PC-3 (cell line): ENCODE measurements around the gene ILDR2. TPM values are rescaled to one million over a fixed set of nuclear protein-coding genes. Genes with fewer than 3 reads are reported as not detected.

Experiments
- ATAC-seq: fragments of 200-7000 bp; cut with Tn5 transposase; 2 replicates; pipeline ENCODE4 v1.9.1; 2020; ENCODE audit warnings: mild to moderate bottlenecking, moderate library complexity
- BruUV-seq: library from RNA; stranded (reverse); fragments of 400-500 nt; replicated peaks from 2 replicates; lab custom pipeline; 2021; lab: Mats Ljungman, UMichigan
- CTCF ChIA-PET: fragments of 300-600 bp; sonication (Branson Sonifier 250); formaldehyde crosslinking; loops from one replicate; lab custom pipeline; 2022; ENCODE audit warnings: antibody characterized with exemption; lab: Charles Lee
- POLR2A ChIA-PET: fragments of 300-600 bp; sonication (Branson Sonifier 250); formaldehyde crosslinking; loops from one replicate; lab custom pipeline; 2022; ENCODE audit warnings: antibody characterized with exemption; ENCODE audit not compliant: unreplicated experiment; lab: Charles Lee
- DNase-seq: peaks from one replicate; pipeline ENCODE4 v3.0.0-alpha.2; 2015
- H2AFZ ChIP-seq: fragments of 300-600 bp; sonication (generic); 2 replicates; pipeline ENCODE4 v1.6.0; 2016; ENCODE audit warnings: antibody characterized with exemption, low read length
- H3F3A ChIP-seq: fragments of 300-600 bp; sonication (generic); one replicate; pipeline ENCODE4 v1.6.0; 2017; ENCODE audit warnings: antibody characterized with exemption, low read length, control low read depth, mild to moderate bottlenecking; ENCODE audit not compliant: unreplicated experiment
- H3K27ac ChIP-seq: fragments of 300-600 bp; sonication (generic); 2 replicates; pipeline ENCODE4 v1.5.1; 2016; ENCODE audit warnings: mild to moderate bottlenecking, low read length
- H3K27me3 ChIP-seq: fragments of 300-600 bp; sonication (generic); 2 replicates; pipeline ENCODE4 v1.6.1; 2016; ENCODE audit warnings: low read length, mixed read lengths
- H3K36me3 ChIP-seq: fragments of 300-600 bp; sonication (generic); 2 replicates; pipeline ENCODE4 v1.6.1; 2016; ENCODE audit warnings: low read depth, mixed run types, low read length, mixed read lengths
- H3K4me1 ChIP-seq: fragments of 300-600 bp; sonication (generic); 2 replicates; pipeline ENCODE4 v1.5.1; 2016; ENCODE audit warnings: low read length; ENCODE audit not compliant: insufficient read depth
- H3K4me2 ChIP-seq: fragments of 300-600 bp; sonication (generic); 2 replicates; pipeline ENCODE4 v1.6.0; 2016; ENCODE audit warnings: low read length
- H3K4me3 ChIP-seq: fragments of 300-600 bp; sonication (generic); 2 replicates; pipeline ENCODE4 v1.5.1; 2016; ENCODE audit warnings: mild to moderate bottlenecking, low read length, mixed read lengths
- H3K79me2 ChIP-seq: fragments of 300-600 bp; sonication (generic); 2 replicates; pipeline ENCODE4 v1.6.1; 2017; ENCODE audit warnings: low read length, mixed read lengths
- H3K9ac ChIP-seq: fragments of 300-600 bp; sonication (generic); 2 replicates; pipeline ENCODE4 v1.6.0; 2016; ENCODE audit warnings: mild to moderate bottlenecking, low read length
- H3K9me2 ChIP-seq: fragments of 300-600 bp; sonication (generic); replicated peaks from 2 replicates; pipeline ENCODE4 v1.6.1; 2016; ENCODE audit warnings: mixed run types, low read length, mixed read lengths
- H3K9me3 ChIP-seq: fragments of 300-600 bp; sonication (generic); 2 replicates; pipeline ENCODE4 v1.6.1; 2016; ENCODE audit warnings: low read length, mixed read lengths
- H4K20me1 ChIP-seq: fragments of 300-600 bp; sonication (generic); 2 replicates; pipeline ENCODE4 v1.6.1; 2016; ENCODE audit warnings: low read length, mixed read lengths
- EZH2 ChIP-seq: fragments of 300-600 bp; sonication (generic); IDR thresholded peaks from one replicate; pipeline ENCODE4 v1.6.1; 2017; ENCODE audit warnings: antibody characterized with exemption, mild to moderate bottlenecking, low read length; ENCODE audit not compliant: unreplicated experiment
- EZH2phosphoT487 ChIP-seq: fragments of 300-600 bp; sonication (generic); IDR thresholded peaks from 2 replicates; pipeline ENCODE4 v1.6.1; 2018; ENCODE audit warnings: mild to moderate bottlenecking, antibody characterized with exemption, low read length, borderline replicate concordance
- intact Hi-C: fragments of 100-400 bp; cut with micrococcal nuclease; formaldehyde crosslinking; loops from 2 replicates; pipeline ENCODE4 v1.9.0; 2023
- total RNA-seq: library from RNA; depleted of rRNA; stranded (reverse); fragments of >200 nt; gene quantifications from 2 replicates; pipeline ENCODE4 v1.2.3, GENCODE V29; 2014
- TF ChIP-seq, protein P1 (sequence below): fragments of 300-600 bp; sonication (generic); conservative IDR thresholded peaks from 2 replicates; pipeline ENCODE4 v1.5.1; 2017; ENCODE audit warnings: antibody characterized with exemption, low read depth, mild to moderate bottlenecking, low read length

The ILDR2 gene
- total RNA-seq, 1 experiment from 2014 or later: not detected

DNA sequence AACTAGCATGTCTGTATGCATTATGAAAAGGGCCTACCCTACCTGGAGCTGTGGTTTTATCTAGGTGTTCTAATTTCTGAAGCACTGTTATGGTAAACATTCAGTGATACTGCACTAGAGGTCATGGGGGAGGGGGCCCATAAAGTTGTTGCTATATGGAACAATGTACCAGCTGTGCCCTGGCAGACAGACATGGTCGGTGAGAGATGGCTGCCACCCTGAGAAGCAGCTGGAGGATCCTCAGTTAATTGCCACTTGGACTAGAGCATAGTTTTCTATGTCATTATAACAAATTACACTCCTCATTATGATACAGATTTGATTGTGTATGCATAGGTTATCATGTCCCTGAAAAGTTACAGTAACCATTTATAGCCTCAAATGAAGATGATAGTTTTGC, 45.4 kb downstream of the ILDR2 start:
- ATAC-seq (no peak), DNase-seq (no peak)
- TF ChIP-seq EZH2phosphoT487 (no peak), EZH2 (no peak)
- TF ChIP-seq, protein P1, sequence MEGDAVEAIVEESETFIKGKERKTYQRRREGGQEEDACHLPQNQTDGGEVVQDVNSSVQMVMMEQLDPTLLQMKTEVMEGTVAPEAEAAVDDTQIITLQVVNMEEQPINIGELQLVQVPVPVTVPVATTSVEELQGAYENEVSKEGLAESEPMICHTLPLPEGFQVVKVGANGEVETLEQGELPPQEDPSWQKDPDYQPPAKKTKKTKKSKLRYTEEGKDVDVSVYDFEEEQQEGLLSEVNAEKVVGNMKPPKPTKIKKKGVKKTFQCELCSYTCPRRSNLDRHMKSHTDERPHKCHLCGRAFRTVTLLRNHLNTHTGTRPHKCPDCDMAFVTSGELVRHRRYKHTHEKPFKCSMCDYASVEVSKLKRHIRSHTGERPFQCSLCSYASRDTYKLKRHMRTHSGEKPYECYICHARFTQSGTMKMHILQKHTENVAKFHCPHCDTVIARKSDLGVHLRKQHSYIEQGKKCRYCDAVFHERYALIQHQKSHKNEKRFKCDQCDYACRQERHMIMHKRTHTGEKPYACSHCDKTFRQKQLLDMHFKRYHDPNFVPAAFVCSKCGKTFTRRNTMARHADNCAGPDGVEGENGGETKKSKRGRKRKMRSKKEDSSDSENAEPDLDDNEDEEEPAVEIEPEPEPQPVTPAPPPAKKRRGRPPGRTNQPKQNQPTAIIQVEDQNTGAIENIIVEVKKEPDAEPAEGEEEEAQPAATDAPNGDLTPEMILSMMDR: no peak
- Histone ChIP-seq H3K27me3 (peaks cover 54% of the 10 kb centered on the region), H3K27ac (no peak overlapping the region), H4K20me1 (no peaks in the 10 kb centered on the region), H3K79me2 (no peaks in the 10 kb centered on the region), H3F3A (no peaks in the 10 kb centered on the region), H3K4me3 (no peak overlapping the region), H3K36me3 (no peaks in the 10 kb centered on the region), H3K4me2 (no peak overlapping the region), H2AFZ (no peak overlapping the region), H3K4me1 (peaks cover 16% of the 10 kb centered on the region), H3K9me2 (no peaks in the 10 kb centered on the region; the same call in 1 of the 2 replicates), H3K9me3 (no peaks in the 10 kb centered on the region), H3K9ac (no peak overlapping the region)
- POLR2A ChIA-PET: no interaction called here
- intact Hi-C loops: no loop called here
- no TSS peak for BruUV-seq
- CTCF ChIA-PET: no interaction called here

DNA sequence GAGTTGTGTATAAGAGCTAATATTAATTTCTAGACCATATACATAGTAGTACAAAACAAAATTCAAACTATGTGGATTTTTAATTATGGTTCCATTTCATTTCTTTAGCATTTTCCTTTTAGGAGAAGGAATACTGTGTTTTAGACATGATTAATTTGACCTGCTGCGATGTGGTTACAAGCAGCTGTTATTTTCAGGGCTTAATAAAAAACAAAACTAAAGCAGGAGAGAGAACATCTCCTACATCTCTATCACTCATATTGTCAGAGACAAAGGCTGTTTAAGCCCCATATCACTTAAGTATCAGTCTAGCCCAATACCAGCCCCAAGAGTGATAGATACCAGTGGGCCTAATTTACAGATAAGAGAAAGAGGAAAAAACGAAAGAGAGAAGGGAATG, 47.6 kb downstream of the ILDR2 start:
- DNase-seq (no peak), ATAC-seq (no peak)
- Histone ChIP-seq H3K27ac (no peak overlapping the region), H3K9ac (no peak overlapping the region), H3K4me1 (peaks cover 16% of the 10 kb centered on the region), H2AFZ (no peak overlapping the region), H3K36me3 (no peaks in the 10 kb centered on the region), H3K4me2 (no peak overlapping the region), H3K4me3 (no peak overlapping the region), H3F3A (no peaks in the 10 kb centered on the region), H4K20me1 (no peaks in the 10 kb centered on the region), H3K27me3 (peaks cover 38% of the 10 kb centered on the region), H3K9me3 (no peaks in the 10 kb centered on the region), H3K79me2 (no peaks in the 10 kb centered on the region), H3K9me2 (no peaks in the 10 kb centered on the region; the same call in 1 of the 2 replicates)
- TF ChIP-seq, protein P1: no peak
- TF ChIP-seq EZH2 (no peak), EZH2phosphoT487 (no peak)
- BruUV-seq: no TSS peak
- POLR2A ChIA-PET: no interaction called here
- CTCF ChIA-PET: no interaction called here
- intact Hi-C loops: no loop called here

DNA sequence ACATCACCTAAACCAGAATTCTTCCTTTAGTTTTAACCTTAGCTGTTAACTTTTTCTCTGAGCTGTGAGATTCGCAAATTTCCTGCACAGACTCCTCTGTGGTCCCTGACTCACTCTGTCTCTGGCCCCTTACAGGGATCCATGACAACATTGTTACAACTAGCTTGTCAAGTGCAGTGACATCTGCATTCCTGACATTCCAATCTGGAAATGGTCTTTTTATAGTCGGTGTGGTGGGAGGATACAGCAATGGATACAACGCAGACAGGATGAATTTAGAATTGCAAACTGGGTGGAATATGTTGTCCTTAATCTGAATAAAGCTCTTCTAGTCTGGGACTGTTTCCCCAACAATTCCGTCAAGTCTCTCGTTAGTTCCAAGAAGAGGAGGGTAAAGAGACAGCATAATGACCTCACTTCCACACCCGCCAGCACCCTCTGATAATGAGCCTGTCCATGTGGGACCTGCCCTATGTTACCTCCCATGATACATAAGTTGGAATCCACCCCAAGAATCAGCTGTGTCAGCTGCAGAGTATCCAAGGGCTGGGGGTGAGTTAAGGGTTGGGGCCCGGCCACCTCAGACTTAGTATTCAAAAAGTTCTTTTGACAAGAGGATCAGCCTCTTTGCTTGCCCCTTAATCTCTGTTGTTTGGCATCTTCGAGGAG, 49.4 kb downstream of the ILDR2 start:
- Histone ChIP-seq H3K9me2 (no peaks in the 10 kb centered on the region; the same call in 1 of the 2 replicates), H3K9me3 (no peaks in the 10 kb centered on the region), H3K27ac (no peak overlapping the region), H3K27me3 (peaks cover 22% of the 10 kb centered on the region; the same call in 1 of the 2 replicates), H3K79me2 (no peaks in the 10 kb centered on the region), H3K9ac (no peak overlapping the region), H3K4me3 (0 out of 2 replicates have a peak overlapping the region, but pooled peaks have one; percentile 10), H3F3A (no peaks in the 10 kb centered on the region), H3K36me3 (no peaks in the 10 kb centered on the region), H4K20me1 (no peaks in the 10 kb centered on the region), H3K4me2 (peak overlapping the region; percentile 59), H2AFZ (peak overlapping the region; percentile 10; the same call in 1 of the 2 replicates), H3K4me1 (peaks cover 16% of the 10 kb centered on the region)
- POLR2A ChIA-PET: interaction anchor here (0.6 kb wide), 1 partner anchor 295 kb away, joined by 6 read pairs; the partner anchor contains the start of gene POU2F1
- TF ChIP-seq EZH2phosphoT487 (no peak), EZH2 (no peak)
- TF ChIP-seq, protein P1: no peak
- no TSS peak for BruUV-seq
- intact Hi-C loops: no loop called here
- CTCF ChIA-PET: interaction anchor here (0.6 to 0.7 kb wide), 2 partner anchors 16 to 134 kb away, joined by 3 to 5 read pairs; no protein-coding TSS in a partner anchor
- peak; percentile 89 for DNase-seq
- ATAC-seq: peak; percentile 89
